ENCODE data around the gene COL6A5.

- TF ChIP-seq POLR2A (IDR thresholded peaks at IDR 0.05) (no peak), POLR2AphosphoS5 (IDR thresholded peaks at IDR 0.05) (no peak)
Observed at GRCh38 chr3:130527426-130527825, 182.0 kb downstream of the COL6A5 start.

Data from suprapubic skin (tissue), 4 donors.